ENCODE measurements around the gene ZNF324.

- TF ChIP-seq, protein P1, sequence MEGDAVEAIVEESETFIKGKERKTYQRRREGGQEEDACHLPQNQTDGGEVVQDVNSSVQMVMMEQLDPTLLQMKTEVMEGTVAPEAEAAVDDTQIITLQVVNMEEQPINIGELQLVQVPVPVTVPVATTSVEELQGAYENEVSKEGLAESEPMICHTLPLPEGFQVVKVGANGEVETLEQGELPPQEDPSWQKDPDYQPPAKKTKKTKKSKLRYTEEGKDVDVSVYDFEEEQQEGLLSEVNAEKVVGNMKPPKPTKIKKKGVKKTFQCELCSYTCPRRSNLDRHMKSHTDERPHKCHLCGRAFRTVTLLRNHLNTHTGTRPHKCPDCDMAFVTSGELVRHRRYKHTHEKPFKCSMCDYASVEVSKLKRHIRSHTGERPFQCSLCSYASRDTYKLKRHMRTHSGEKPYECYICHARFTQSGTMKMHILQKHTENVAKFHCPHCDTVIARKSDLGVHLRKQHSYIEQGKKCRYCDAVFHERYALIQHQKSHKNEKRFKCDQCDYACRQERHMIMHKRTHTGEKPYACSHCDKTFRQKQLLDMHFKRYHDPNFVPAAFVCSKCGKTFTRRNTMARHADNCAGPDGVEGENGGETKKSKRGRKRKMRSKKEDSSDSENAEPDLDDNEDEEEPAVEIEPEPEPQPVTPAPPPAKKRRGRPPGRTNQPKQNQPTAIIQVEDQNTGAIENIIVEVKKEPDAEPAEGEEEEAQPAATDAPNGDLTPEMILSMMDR (IDR thresholded peaks at IDR 0.05): no peak
- TF ChIP-seq EP300 (IDR thresholded peaks at IDR 0.05): no peak
- TF ChIP-seq POLR2A (IDR thresholded peaks at IDR 0.05): no peak
These were observed 13.1 kb upstream of the ZNF324 start for GRCh38 chr19:58453743-58454142.
